Panc1 (cell line): ENCODE data around the gene TGFBR1. TPM values are rescaled to one million over a fixed set of nuclear protein-coding genes. Genes with fewer than 3 reads are reported as not detected.

ENCODE experiments used
- ATAC-seq: fragments of 200-7000 bp; cut with Tn5 transposase; 2 replicates; pipeline ENCODE4 v1.9.1; 2020; ENCODE audit warnings: mild to moderate bottlenecking, moderate library complexity
- BruUV-seq: library from RNA; stranded (reverse); fragments of 400-500 nt; replicated peaks from 2 replicates; lab custom pipeline; 2021; lab: Mats Ljungman, UMichigan
- CTCF ChIA-PET: fragments of 300-600 bp; sonication (Branson Sonifier 250); formaldehyde crosslinking; loops from one replicate; lab custom pipeline; 2022; ENCODE audit warnings: antibody characterized with exemption; lab: Charles Lee
- POLR2A ChIA-PET: fragments of 300-600 bp; sonication (Branson Sonifier 250); formaldehyde crosslinking; loops from one replicate; lab custom pipeline; 2022; ENCODE audit warnings: antibody characterized with exemption; lab: Charles Lee
- DNase-seq: peaks from one replicate; pipeline ENCODE4 v3.0.0-alpha.2; 2010; ENCODE audit warnings: low read depth, low spot score
- H3K27ac ChIP-seq: 2 replicates; pipeline ENCODE4 v1.5.1; 2011; ENCODE audit warnings: mild to moderate bottlenecking, low read length, inconsistent platforms
- H3K27me3 ChIP-seq: fragments of 200-500 bp; sonication (Bioruptor generic); 2 replicates; pipeline ENCODE4 v1.6.0; 2014; ENCODE audit warnings: low read length, inconsistent platforms; ENCODE audit not compliant: control insufficient read depth, insufficient read depth
- H3K36me3 ChIP-seq: fragments of 200-500 bp; sonication (Bioruptor generic); 2 replicates; pipeline ENCODE4 v1.5.1; 2014; ENCODE audit warnings: inconsistent platforms, mild to moderate bottlenecking, low read length, moderate library complexity; ENCODE audit not compliant: control insufficient read depth, insufficient read depth
- H3K4me1 ChIP-seq: 2 replicates; pipeline ENCODE4 v1.5.1; 2011; ENCODE audit warnings: inconsistent platforms, mild to moderate bottlenecking, low read length, moderate library complexity; ENCODE audit not compliant: control insufficient read depth, insufficient read depth
- H3K4me3 ChIP-seq, 2 experiments: 2 replicates each; pipeline ENCODE4 v1.5.1; 2011 to 2012; ENCODE audit warnings: low read depth in 2 of 2, low read length in 2 of 2, mild to moderate bottlenecking in 2 of 2, inconsistent platforms in 1 of 2, moderate library complexity in 1 of 2
- H3K9me3 ChIP-seq: fragments of 200-500 bp; sonication (Bioruptor generic); 2 replicates; pipeline ENCODE4 v1.5.1; 2014; ENCODE audit warnings: low read depth, mild to moderate bottlenecking, inconsistent platforms, low read length, moderate library complexity; ENCODE audit not compliant: control insufficient read depth, insufficient read depth
- CTCF ChIP-seq: fragments of 450-650 bp; IDR thresholded peaks from 2 replicates; pipeline ENCODE4 v1.5.1; 2017; ENCODE audit warnings: mild to moderate bottlenecking
- POLR2AphosphoS5 ChIP-seq: IDR thresholded peaks from 2 replicates; pipeline ENCODE4 v1.6.1; 2012; ENCODE audit warnings: mild to moderate bottlenecking, low read depth, low read length, moderate library complexity
- REST ChIP-seq, 2 experiments: IDR thresholded peaks; 2 replicates each; pipeline ENCODE4 v1.6.1; 2011 to 2012; ENCODE audit warnings: low read depth in 2 of 2, control low read depth in 1 of 2, low read length in 1 of 2, mild to moderate bottlenecking in 1 of 2, moderate library complexity in 1 of 2; ENCODE audit not compliant: insufficient read depth in 1 of 2
- SIN3A ChIP-seq: IDR thresholded peaks from 2 replicates; pipeline ENCODE4 v1.6.1; 2012; ENCODE audit warnings: low read depth, mild to moderate bottlenecking, low read length, moderate library complexity, borderline replicate concordance; ENCODE audit not compliant: insufficient read depth
- TCF7L2 ChIP-seq: IDR thresholded peaks from 2 replicates; pipeline ENCODE4 v1.6.1; 2011; ENCODE audit warnings: mild to moderate bottlenecking, low read depth, low read length, inconsistent platforms
- in situ Hi-C: cut with HindIII; loops from 2 replicates; pipeline ENCODE4 v1.10.0; 2016; ENCODE audit warnings: low sequenced_read_pairs, low pct_unique_long_range_greater_than_20kb
- intact Hi-C: fragments of 100-400 bp; cut with micrococcal nuclease; formaldehyde crosslinking; loops from one replicate; pipeline ENCODE4 v1.10.0; 2022; ENCODE audit not compliant: unreplicated experiment
- total RNA-seq: library from RNA; stranded (reverse); gene quantifications from one replicate; pipeline ENCODE4 v1.2.1, GENCODE V29; 2021; ENCODE audit not compliant: unreplicated experiment

Gene TGFBR1
- total RNA-seq, 1 experiment from 2014 or later = 22.2 TPM

GRCh38 chr9:99113414-99114048 is 8.6 kb downstream of the TGFBR1 start:
- H3K4me3 ChIP-seq = no peak overlapping the region
- no peaks in the 10 kb centered on the region for H3K9me3 ChIP-seq
- no peaks in the 10 kb centered on the region for H3K36me3 ChIP-seq
- intact Hi-C loops = no loop called here
- DNase-seq (no peak), ATAC-seq (no peak)
- H3K27ac ChIP-seq = no peak overlapping the region
- no peak for TF ChIP-seq TCF7L2
- TF ChIP-seq POLR2AphosphoS5 = no peak
- TF ChIP-seq SIN3A = no peak
- TF ChIP-seq CTCF = no peak
- TF ChIP-seq REST (IDR thresholded peaks at IDR 0.05; ENCODE audit: insufficient read depth in 1 of 2, low read depth in 2 of 2, low read length in 1 of 2) = no peak
- H3K27me3 ChIP-seq = no peaks in the 10 kb centered on the region
- ChIA-PET CTCF (no interaction called here), POLR2A (no interaction called here)
- in situ Hi-C loops = no loop called here
- H3K4me1 ChIP-seq = no peaks in the 10 kb centered on the region
- BruUV-seq = no TSS peak

- ATAC-seq (no peak), DNase-seq (no peak)
- no peaks in the 10 kb centered on the region for H3K9me3 ChIP-seq
- TF ChIP-seq REST (IDR thresholded peaks at IDR 0.05; ENCODE audit: insufficient read depth in 1 of 2, low read depth in 2 of 2, low read length in 1 of 2) (no peak), TCF7L2 (no peak), POLR2AphosphoS5 (no peak), SIN3A (no peak), CTCF (no peak)
- H3K27me3 ChIP-seq = no peaks in the 10 kb centered on the region
- intact Hi-C loops = no loop called here
- POLR2A ChIA-PET = no interaction called here
- H3K36me3 ChIP-seq = no peaks in the 10 kb centered on the region
- H3K4me1 ChIP-seq = no peaks in the 10 kb centered on the region
- in situ Hi-C loops = no loop called here
- CTCF ChIA-PET = no interaction called here
- H3K4me3 ChIP-seq = no peak overlapping the region
- no TSS peak for BruUV-seq
- no peak overlapping the region for H3K27ac ChIP-seq
These were observed 9.1 kb downstream of the TGFBR1 start for GRCh38 chr9:99114049-99114440.
